GM12878 (cell line): Measurements from ENCODE around the gene SCGN. TPM values are rescaled to one million over a fixed set of nuclear protein-coding genes. Genes with fewer than 3 reads are reported as not detected.

ENCODE experiments used
- ATAC-seq: fragments of 200-7000 bp; cut with Tn5 transposase; 3 replicates; pipeline ENCODE4 v1.9.1; 2020; ENCODE audit warnings: mild to moderate bottlenecking, moderate library complexity
- BruUV-seq: library from RNA; stranded (reverse); fragments of 400-500 nt; replicated peaks from 2 replicates; lab custom pipeline; 2021; lab: Mats Ljungman, UMichigan
- CTCF ChIA-PET: fragments of 300-600 bp; sonication (Branson Sonifier 250); formaldehyde crosslinking; extraction: SDS; loops from one replicate; lab custom pipeline; 2021; ENCODE audit warnings: inconsistent platforms; lab: Yijun Ruan, JAX
- POLR2A ChIA-PET: fragments of 350-600 bp; formaldehyde crosslinking; extraction: SDS; loops from one replicate; lab custom pipeline; 2021; ENCODE audit warnings: inconsistent platforms; lab: Charles Lee
- RAD21 ChIA-PET: fragments of 300-600 bp; sonication (Branson Sonifier 250); formaldehyde crosslinking; loops from one replicate; lab custom pipeline; 2023; ENCODE audit warnings: antibody characterized with exemption; ENCODE audit not compliant: unreplicated experiment; lab: Charles Lee
- SMC1A ChIA-PET: fragments of 300-600 bp; sonication (Branson Sonifier 250); formaldehyde crosslinking; loops from one replicate; lab custom pipeline; 2023; ENCODE audit not compliant: unreplicated experiment, uncharacterized antibody; lab: Charles Lee
- DNase-seq: peaks from one replicate; pipeline ENCODE4 v3.0.0-alpha.2; 2011; ENCODE audit warnings: low read depth, low spot score
- FAIRE-seq: peaks from 3 replicates; lab custom pipeline; 2011; peaks lifted over from hg19 to GRCh38; lab: Jason Lieb, UNC
- H2AFZ ChIP-seq: 2 replicates; pipeline ENCODE4 v1.6.0; 2011; ENCODE audit warnings: low read depth, low read length, control low read depth; ENCODE audit not compliant: control insufficient read depth
- H3K27ac ChIP-seq: 2 replicates; pipeline ENCODE4 v1.5.1; 2011; ENCODE audit warnings: control low read depth; ENCODE audit not compliant: control insufficient read depth, insufficient read depth
- H3K27me3 ChIP-seq, 2 experiments: replicated peaks in 1 of 2; 2 replicates each; pipeline versions ENCODE4 v1.6.0 to v1.6.1; 2011; ENCODE audit warnings: low read length in 1 of 2; ENCODE audit not compliant: control insufficient read depth in 2 of 2, insufficient read depth in 2 of 2
- H3K36me3 ChIP-seq, 2 experiments: 2 replicates each; pipeline ENCODE4 v1.5.1; 2011; ENCODE audit warnings: low read length in 1 of 2; ENCODE audit not compliant: control insufficient read depth in 2 of 2, insufficient read depth in 2 of 2
- H3K4me1 ChIP-seq: 2 replicates; pipeline ENCODE4 v1.6.1; 2011; ENCODE audit warnings: mild to moderate bottlenecking, low read length, moderate library complexity, mixed read lengths; ENCODE audit not compliant: control insufficient read depth, insufficient read depth
- H3K4me2 ChIP-seq: 2 replicates; pipeline ENCODE4 v1.6.0; 2011; ENCODE audit warnings: control low read depth; ENCODE audit not compliant: control insufficient read depth, insufficient read depth
- H3K4me3 ChIP-seq: fragments of 200-600 bp; sonication (generic); 2 replicates; pipeline ENCODE4 v1.5.1; 2016
- H3K79me2 ChIP-seq: 2 replicates; pipeline ENCODE4 v1.6.0; 2011; ENCODE audit warnings: low read length; ENCODE audit not compliant: control insufficient read depth, insufficient read depth
- H3K9ac ChIP-seq: 2 replicates; pipeline ENCODE4 v1.8.0; 2011; ENCODE audit warnings: low read length, control low read depth, mixed read lengths; ENCODE audit not compliant: control insufficient read depth, insufficient read depth
- H3K9me3 ChIP-seq: replicated peaks from 3 replicates; pipeline ENCODE4 v1.5.1; 2011; ENCODE audit warnings: mild to moderate bottlenecking, low read length; ENCODE audit not compliant: control insufficient read depth, insufficient read depth
- H4K20me1 ChIP-seq: 2 replicates; pipeline ENCODE4 v1.6.0; 2011; ENCODE audit not compliant: control insufficient read depth, insufficient read depth
- CHD4 ChIP-seq: fragments of 200-600 bp; sonication (generic); IDR thresholded peaks from 2 replicates; pipeline ENCODE4 v1.6.1; 2016; ENCODE audit warnings: mild to moderate bottlenecking
- EGR1 ChIP-seq, 2 experiments: IDR thresholded peaks; 1 replicate in 1 of 2; 2 replicates in 1 of 2; pipeline ENCODE4 v1.6.1; 2011 to 2012; ENCODE audit warnings: low read depth in 2 of 2, low read length in 2 of 2, borderline replicate concordance in 1 of 2, mild to moderate bottlenecking in 1 of 2, moderate library complexity in 1 of 2
- MYB ChIP-seq: fragments of 150-350 bp; IDR thresholded peaks from 2 replicates; pipeline ENCODE4 v1.6.1; 2014; ENCODE audit warnings: mild to moderate bottlenecking, low read depth, low read length, borderline replicate concordance
- PKNOX1 ChIP-seq: fragments of 450-650 bp; IDR thresholded peaks from 2 replicates; pipeline ENCODE4 v1.6.1; 2016; ENCODE audit warnings: mild to moderate bottlenecking
- WGBS: methylation state at CpG from one replicate; pipeline ENCODE4 v1.1.6; 2016; ENCODE audit warnings: low lambda C conversion rate; ENCODE audit not compliant: insufficient replicate concordance, insufficient coverage; ENCODE audit errors: missing lambda C conversion rate; 5-methylcytosine and 5-hydroxymethylcytosine counted together
- in situ Hi-C: fragments of 300-500 bp; cut with MboI; formaldehyde crosslinking; loops from 9 replicates; pipeline ENCODE4 v1.14.3; 2018; ENCODE audit warnings: mixed read lengths
- intact Hi-C: fragments of 100-400 bp; cut with micrococcal nuclease; formaldehyde crosslinking; loops from one replicate; pipeline ENCODE4 v1.14.2; 2022; ENCODE audit not compliant: unreplicated experiment
- polyA plus RNA-seq, 11 experiments: library from polyadenylated mRNA; depleted of rRNA in 4 of 11; unstranded in 6 of 11; stranded (reverse) in 5 of 11; fragments of >200 nt; fragmentation: Nextera tagmentation in 4 of 11; fragmentation: Illumina TruSeq in 1 of 11; extraction: Ambion mirVana in 4 of 11; extraction: Trizol in 1 of 11; gene quantifications; 1 replicate in 1 of 11; 2 replicates in 10 of 11; pipeline versions ENCODE4 v1.2.1 to v1.2.3, GENCODE V29; 2011 to 2016; ENCODE audit warnings: inconsistent platforms in 2 of 11, missing spikeins in 2 of 11, low read depth in 1 of 11
- total RNA-seq, 4 experiments: library from RNA; depleted of rRNA in 3 of 4; stranded (reverse); fragments of >200 nt in 3 of 4; fragmentation: Illumina TruSeq in 1 of 4; extraction: Trizol in 1 of 4; gene quantifications; 2 replicates each; pipeline versions ENCODE4 v1.2.1 to v1.2.3, GENCODE V29; 2013 to 2021
- TF ChIP-seq, protein P1 (sequence below): IDR thresholded peaks from 2 replicates; pipeline ENCODE4 v1.6.1; 2012; ENCODE audit warnings: low read depth, low read length, improper control_type of control experiment

Gene SCGN
- total and polyA plus RNA-seq, 10 of the 15 experiments (the other 5 are each of a cell fraction or from before 2014, with no cell fraction given) = not detected

DNA sequence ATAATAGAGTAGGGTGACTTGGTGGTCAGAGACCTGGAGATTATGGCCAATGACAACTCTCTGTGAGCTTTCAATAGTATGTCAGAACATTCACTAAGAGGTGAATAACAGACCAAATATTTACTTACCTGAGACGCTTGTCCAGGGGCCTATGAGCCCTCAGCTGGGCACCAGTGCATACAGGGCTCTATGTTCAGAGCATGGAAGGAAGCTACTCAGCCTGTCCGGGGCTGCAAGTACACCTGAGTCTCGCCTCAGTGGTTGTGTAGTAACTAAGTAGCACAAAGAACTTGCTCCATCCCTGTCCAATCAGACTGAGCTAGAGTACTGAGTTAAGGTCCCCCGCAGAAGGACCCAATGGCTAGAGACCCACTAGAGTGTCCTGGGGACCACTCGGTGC is 11.6 kb upstream of the SCGN start (continued):
- TF ChIP-seq MYB = no peak

DNA sequence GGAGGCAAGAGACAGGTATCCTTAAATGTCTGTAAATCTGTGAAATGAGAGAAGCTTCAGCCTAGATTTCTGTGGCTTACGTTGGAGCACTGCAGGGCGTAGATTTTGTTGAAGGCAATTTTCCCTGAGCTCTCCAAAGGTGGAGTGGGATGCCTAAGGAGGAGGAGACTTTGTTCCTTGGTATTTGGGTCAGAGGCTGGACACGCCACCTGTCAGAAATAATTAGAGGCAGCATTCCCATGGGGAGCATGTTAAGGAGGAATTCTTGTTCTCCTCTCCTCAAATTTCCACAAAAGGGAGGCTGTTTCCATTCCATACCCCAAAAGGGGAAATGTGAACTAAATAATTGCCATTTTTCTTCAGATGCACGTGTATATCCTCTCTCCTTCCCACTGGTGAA is 11.1 kb upstream of the SCGN start:
- H3K27me3 ChIP-seq = peaks cover 0 to 3% of the 10 kb centered on the region in 2 experiments; a peak in 3 of 4 replicates
- H3K4me3 ChIP-seq = no peak overlapping the region
- ChIA-PET RAD21 (no interaction called here), CTCF (interaction anchor here (1.1 kb wide), 1 partner anchor 10 kb away, joined by 3 read pairs; no protein-coding TSS in a partner anchor), POLR2A (no interaction called here), SMC1A (interaction anchor here (1.6 kb wide), 1 partner anchor 16 kb away, joined by 3 read pairs; no protein-coding TSS in a partner anchor)
- intact Hi-C loops = no loop called here
- no peak overlapping the region for H3K27ac ChIP-seq
- FAIRE-seq (no peak), DNase-seq (no peak), ATAC-seq (no peak)
- 0% methylated on average over 4 of the region's 4 CpGs for WGBS
- H3K36me3 ChIP-seq = no peaks in the 10 kb centered on the region
- BruUV-seq = no TSS peak
- no peaks in the 10 kb centered on the region for H3K4me1 ChIP-seq
- TF ChIP-seq EGR1 (IDR thresholded peaks at IDR 0.05; ENCODE audit: borderline replicate concordance in 1 of 2, low read depth in 2 of 2, low read length in 2 of 2) = no peak
- TF ChIP-seq, protein P1, sequence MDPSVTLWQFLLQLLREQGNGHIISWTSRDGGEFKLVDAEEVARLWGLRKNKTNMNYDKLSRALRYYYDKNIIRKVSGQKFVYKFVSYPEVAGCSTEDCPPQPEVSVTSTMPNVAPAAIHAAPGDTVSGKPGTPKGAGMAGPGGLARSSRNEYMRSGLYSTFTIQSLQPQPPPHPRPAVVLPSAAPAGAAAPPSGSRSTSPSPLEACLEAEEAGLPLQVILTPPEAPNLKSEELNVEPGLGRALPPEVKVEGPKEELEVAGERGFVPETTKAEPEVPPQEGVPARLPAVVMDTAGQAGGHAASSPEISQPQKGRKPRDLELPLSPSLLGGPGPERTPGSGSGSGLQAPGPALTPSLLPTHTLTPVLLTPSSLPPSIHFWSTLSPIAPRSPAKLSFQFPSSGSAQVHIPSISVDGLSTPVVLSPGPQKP = no peak
- no peak for TF ChIP-seq PKNOX1
- TF ChIP-seq CHD4 = no peak
- in situ Hi-C loops = no loop called here
- H3K9ac ChIP-seq = no peak overlapping the region
- H3K79me2 ChIP-seq = no peaks in the 10 kb centered on the region
- H2AFZ ChIP-seq = no peak overlapping the region
- H3K4me2 ChIP-seq = no peak overlapping the region
- no peaks in the 10 kb centered on the region for H3K9me3 ChIP-seq
- no peaks in the 10 kb centered on the region for H4K20me1 ChIP-seq
